NB4 (cell line): ENCODE measurements around the gene FABP6.

ENCODE experiments used
- MAX ChIP-seq: IDR thresholded peaks from 2 replicates; pipeline ENCODE4 v1.6.1; 2011; ENCODE audit warnings: low read depth, low read length
- MYC ChIP-seq: IDR thresholded peaks from 2 replicates; pipeline ENCODE4 v1.6.1; 2011; ENCODE audit warnings: low read depth, low read length
- POLR2A ChIP-seq: IDR thresholded peaks from 2 replicates; pipeline ENCODE4 v1.6.1; 2011; ENCODE audit warnings: mild to moderate bottlenecking; ENCODE audit not compliant: insufficient read length; ENCODE audit errors: extremely low read depth
- TF ChIP-seq, protein P1 (sequence below): IDR thresholded peaks from one replicate; pipeline ENCODE4 v1.5.1; 2012; ENCODE audit warnings: low read depth, low read length

DNA sequence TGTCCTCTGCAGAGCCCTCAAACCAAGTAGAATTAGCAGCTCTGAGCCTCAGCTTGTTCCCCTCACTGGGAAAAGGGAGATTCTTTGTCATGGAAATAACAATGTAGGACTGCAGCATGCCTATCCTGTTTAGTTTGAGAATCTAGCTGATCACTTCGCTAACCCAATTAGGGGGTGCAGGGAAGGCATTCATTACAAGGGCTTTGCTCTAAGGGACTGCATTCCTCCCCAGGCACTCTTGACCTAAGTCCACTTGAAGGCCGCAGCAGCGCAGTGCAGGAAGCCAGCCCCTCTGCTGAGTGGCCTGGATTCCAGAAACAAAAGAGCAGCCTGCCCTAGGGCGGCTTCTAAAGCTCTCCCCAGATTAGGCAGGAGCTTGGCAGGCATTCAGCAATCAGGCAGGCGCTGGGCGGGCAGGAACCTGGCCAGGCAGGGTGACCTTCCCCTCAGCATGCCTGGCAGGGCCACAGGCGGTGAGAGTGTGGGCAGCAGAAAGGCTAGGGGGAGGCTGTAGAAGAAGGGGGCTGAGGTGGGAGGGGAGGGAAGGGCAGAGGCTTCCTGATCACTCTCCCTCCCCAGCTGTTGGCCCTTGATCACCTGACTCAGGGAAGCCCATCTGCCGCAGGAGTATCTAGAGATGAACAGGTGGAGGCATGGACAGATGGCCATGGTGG, 58.2 kb downstream of the FABP6 start:
- TF ChIP-seq, protein P1, sequence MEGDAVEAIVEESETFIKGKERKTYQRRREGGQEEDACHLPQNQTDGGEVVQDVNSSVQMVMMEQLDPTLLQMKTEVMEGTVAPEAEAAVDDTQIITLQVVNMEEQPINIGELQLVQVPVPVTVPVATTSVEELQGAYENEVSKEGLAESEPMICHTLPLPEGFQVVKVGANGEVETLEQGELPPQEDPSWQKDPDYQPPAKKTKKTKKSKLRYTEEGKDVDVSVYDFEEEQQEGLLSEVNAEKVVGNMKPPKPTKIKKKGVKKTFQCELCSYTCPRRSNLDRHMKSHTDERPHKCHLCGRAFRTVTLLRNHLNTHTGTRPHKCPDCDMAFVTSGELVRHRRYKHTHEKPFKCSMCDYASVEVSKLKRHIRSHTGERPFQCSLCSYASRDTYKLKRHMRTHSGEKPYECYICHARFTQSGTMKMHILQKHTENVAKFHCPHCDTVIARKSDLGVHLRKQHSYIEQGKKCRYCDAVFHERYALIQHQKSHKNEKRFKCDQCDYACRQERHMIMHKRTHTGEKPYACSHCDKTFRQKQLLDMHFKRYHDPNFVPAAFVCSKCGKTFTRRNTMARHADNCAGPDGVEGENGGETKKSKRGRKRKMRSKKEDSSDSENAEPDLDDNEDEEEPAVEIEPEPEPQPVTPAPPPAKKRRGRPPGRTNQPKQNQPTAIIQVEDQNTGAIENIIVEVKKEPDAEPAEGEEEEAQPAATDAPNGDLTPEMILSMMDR, result no peak
- TF ChIP-seq POLR2A (no peak), MYC (no peak), MAX (no peak)
